Right kidney (tissue), 1 donor: Measurements from ENCODE around the gene AP1G1.
"Not testable (repeated sequence)": the region's sequence is repeated elsewhere in the genome, so short reads cannot be mapped to it uniquely, and the experiment has no call there.

Source experiments
- DNase-seq: peaks from one replicate; pipeline ENCODE4 v3.0.0-alpha.2; 2016

AP1G1 gene

DNA sequence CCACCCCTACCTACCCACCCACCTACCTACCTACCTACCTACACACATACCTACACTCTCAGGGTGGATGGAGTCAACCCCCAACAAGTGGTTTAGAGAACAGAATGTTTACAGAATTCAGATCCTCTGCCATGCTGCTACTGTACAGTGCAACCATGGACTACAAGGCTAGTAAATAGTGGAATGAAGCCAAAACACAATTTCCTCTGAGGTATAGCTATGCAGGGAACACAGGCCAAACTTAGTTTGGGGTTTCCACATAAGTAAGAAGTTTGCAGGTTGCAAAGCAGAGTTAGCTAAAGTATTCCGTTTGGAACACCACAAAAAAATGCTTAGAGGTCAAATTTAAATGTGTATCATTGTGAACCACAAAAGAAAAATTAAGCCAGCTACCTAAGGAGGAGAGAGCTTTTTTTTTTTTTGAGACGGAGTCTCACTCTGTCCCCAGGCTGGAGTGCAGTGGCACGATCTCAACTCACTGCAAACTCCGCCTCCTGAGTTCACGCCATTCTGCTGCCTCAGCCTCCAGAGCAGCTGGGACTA lies 2.7 kb upstream of the AP1G1 start:
- DNase-seq = no peak

DNA sequence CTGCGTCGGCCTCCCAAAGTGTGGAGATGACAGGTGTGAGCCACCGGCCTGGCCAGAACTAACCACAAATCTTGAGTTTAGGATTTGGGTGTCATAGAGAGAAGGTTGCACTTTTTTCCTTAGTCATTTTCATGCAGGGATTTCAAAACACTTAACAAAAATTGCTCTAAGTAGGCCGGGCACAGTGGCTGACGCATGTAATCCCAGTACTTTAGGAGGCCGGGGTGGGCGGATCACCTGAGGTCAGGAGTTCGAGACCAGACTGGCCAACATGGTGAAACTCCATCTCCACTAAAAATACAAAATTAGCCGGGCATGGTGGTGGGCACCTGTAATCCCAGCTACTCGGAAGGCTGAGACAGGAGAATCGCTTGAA lies 1.5 kb upstream of the AP1G1 start:
- DNase-seq = not testable (repeated sequence)

DNA sequence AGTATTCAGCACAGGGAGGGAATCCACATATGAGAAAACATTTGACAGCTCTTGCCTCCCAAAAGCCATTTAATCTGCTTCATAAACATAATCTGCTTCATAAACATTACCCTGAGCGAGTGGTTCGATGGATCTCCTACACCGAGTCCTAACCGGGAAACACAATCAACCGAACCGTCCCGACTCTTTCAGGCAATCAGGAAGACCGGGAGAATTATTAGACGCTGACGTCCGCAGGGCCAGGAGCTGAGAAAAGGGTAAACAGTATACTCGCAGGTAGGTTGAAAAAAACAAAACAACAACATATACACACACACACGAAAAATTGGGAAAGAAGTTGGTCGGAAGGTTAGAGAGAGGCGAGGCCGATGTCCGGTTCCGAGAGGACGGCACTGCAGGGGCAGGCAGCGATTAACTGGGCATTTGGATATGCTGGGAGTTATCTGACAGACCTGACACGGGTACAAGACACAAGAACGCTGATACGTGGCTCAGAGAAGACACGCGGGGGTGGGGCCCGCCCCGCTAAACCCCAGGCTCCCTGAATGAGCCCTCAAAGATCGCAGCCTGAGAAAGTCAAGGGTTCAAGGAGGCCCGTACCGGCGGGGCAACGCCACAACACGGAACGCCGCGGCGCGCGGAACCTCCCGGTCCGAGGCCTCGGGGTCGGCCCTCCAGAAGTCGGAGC lies 585 bp downstream of the AP1G1 start:
- no peak for DNase-seq

DNA sequence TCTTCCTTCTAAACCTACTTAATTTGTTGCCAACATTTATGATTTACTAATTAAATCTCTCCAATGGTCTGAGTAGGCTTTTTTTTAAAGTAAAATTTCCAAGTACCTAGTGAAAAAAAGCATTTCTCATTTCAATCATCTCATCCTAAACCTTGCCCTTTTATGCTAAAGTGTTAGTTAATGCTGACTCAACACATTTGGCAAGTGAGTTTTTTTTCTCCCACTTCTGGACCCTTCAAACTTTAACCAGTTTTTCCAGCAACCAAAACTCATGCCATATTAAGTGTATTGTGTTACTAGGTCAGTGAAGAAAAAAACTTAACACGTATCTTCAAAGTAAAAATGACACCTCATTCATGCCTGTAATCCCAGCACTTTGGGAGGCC lies 5.3 kb downstream of the AP1G1 start:
- DNase-seq = no peak

DNA sequence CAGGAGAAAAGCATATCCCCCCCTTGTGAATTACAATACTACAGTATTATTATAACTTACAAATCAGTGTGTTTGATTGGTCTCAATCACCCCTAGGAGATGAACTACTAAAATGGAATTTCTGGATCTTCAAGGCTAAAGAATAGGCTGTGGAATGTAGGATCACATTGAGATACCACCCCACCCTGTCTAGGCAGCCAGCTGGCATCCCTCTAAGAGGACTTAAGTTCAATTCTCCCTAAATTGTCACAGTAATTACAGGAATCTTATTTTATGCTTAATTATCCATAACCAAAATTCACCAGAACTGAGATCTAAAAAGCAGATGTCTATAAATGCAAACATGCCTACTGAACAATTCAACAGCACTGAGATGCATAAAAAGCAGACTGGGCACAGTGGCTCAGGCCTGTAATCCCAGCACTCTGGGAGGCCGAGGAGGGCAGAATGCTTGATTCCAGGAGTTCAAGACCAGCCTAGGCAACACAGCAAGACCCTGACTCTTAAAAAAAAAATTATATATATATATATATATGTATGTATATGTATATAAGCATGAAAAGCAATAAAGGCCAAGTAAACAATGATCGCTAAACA lies 12.0 kb downstream of the AP1G1 start:
- DNase-seq = no peak

DNA sequence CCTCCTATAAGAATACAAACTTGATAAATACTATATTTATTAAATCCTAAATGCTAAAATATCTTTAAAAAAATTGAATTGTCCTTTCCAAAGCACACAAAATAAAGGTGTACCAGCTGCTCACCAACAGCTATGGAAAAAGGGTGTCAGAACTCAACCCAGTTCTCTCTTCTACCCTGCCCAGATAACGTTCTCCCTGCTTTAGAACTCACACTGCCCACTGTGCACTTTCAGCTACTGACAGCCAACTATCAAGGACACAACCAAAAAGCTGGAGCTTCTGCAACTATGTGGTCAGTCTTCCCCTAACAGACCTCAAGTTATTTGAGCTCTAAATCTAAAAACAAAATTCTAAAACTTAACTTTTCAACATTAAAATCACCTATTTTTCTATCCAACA lies 13.7 kb downstream of the AP1G1 start:
- no peak for DNase-seq

DNA sequence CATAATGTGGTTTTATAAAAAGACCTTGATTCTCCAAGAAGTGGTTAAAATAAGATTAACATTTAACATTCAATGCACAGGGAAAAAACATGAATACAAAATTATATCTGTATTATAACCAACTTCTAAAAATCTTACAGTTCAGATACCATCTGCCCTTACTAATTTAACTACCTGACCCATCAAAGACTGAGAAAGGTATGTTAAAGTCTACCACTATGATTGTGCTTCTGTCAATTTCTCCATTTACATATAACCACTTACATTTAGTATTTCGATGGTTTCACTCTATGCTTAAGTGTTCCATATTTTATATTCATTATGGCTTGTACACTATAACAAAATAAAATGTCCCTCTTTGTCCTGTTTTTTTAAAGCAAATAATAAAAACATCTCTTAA lies 14.6 kb downstream of the AP1G1 start:
- DNase-seq = no peak

DNA sequence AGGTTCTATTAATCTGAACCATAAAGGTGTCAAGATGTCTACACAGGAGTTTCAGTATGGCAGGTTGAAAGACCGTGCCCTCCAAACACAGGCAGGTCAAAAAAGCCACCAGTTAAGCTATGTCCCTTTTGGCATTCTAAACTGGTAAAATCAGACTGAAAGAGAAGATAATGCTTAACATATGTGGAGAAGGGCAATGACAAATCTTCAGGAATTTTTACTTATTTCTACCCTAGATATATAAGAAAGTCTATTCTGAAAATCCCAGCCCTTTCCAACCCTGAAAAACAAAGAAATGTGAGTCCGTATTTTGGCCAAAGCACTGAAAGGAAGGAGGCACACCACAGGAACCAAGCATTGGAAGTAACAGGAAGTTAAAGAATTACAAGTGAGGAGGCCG lies 16.5 kb downstream of the AP1G1 start:
- no peak for DNase-seq

DNA sequence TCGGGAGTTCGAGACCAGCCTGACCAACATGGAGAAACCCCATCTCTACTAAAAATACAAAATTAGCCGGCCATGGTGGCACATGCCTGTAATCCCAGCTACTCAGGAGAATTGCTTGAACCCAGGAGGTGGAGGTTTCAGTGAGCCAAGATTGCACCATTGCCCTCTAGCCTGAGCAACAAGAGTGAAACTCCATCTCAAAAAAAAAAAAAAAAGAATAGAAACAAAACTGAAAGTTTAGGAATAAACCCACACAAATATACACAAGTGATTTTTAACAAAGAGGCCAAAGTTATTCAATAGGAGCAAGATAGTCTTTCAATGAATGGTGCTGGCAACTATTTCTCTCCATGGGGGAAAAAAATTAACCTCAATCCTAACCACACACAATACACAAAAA lies 18.3 kb downstream of the AP1G1 start:
- not testable (repeated sequence) for DNase-seq

DNA sequence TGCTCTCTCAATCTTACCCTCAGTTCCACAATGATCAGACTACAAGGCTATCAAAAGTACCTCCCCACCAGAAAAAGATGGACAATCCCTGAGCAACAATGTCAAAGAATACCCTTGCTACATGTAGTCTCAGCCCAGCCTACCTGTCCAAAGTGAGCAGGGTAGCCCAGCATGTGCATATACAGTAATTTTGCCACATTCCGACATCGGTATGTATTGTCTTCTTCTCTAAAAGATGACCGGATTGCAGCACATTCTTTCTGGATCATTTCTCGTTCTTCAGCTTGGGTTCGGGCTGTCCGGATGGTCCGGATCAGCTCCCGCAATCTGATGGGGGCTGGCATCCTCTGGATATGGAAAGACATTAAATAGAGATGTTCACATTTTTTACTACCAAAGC lies 19.5 kb downstream of the AP1G1 start:
- DNase-seq = no peak

DNA sequence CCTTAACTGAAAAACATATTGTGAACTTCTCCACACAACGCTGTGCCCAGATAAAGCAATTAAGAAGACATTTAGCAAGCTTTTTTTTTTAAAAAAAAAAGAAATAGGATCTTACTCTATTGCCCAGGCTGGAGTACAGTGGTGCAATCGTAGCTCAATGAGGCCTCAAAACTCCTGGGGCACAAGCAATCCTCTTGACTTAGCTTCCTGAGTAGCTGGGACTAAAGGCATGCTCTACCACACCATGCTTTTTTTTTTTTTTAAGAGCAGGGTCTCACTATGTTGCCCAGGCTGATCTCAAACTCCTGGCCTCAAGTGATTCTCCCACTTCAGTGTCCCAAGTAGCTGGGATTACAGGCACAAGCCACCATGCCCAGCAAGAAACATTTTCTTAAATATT lies 20.1 kb downstream of the AP1G1 start:
- no peak for DNase-seq

DNA sequence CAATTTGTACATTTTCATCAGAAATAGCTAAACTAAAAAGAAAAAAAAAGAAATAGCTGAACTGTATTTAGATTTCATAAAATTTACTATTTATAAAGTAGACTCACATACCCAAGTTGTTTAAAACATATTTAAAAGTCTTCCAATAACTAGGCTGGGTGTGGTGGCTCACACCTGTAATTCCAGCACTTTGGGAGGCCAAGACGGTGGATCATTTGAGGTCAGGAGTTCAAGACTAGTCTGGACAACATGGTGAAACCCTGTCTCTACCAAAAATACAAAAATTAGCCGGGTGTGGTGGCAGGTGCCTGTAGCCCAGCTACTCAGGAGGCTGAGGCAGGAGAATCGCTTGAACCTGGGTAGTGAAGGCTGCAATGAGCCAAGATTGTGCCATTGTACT lies 23.5 kb downstream of the AP1G1 start:
- not testable (repeated sequence) for DNase-seq

DNA sequence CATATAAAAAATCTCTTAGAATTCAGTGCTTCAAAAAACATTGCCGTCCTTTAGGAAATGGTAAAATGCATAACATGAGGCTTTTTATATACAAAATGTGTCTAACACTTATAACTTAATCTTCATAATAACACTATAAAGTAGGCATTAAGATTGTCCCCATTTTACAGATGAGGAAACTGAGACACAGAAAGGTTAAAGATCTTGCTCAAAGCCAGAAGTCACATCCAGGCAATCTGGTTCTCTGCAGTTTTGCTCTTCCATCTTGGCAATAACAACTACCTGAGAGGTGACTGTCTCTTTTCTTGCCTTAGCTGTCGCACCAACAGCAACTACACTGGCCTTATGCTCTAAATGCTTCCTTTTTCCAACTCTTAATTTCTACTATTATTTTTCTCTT lies 24.5 kb downstream of the AP1G1 start:
- DNase-seq = no peak

DNA sequence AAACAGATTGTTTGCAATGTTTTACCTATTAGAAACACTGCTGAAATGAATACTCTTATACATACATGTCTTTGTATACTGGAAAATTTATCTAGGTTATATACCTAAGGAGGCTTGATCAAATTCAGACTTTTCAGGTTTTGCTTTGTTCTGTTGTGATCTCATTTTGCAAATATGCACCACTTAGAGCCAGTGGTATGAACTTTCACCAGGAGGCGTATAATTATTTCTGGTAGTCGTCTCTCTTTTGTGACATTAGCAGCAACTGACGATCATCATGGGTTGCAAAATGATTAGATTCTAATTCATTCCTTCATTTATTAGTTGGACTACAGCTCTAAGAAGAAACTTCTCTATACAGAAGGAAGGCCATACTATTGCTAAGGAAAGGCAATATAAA lies 26.9 kb downstream of the AP1G1 start:
- DNase-seq = no peak

DNA sequence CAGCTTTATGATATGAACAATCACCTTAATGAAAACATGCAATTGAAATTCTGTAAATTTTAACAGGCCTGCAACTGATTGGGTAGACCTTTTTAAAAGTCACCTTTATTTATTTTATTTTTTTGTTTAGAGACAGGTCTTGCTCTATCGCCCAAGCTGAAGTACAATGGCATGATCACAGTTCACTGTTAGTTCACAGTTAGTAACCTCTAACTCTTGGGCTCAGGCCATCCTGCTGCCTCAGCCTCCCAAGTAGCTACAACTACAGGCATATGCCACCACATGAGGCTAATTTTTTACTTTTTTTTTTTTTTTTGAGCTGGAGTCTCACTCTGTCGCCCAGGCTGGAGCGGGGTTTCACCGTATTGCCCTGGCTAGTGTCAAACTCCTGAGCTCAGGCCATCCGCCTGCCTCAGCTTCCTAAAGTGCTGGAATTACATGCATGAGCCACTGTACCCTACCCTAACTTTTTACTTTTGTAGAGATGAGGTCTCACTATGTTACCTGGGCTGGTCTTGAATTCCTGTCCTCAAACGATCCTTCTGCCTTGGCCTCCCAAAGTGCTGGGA lies 28.0 kb downstream of the AP1G1 start:
- DNase-seq = no peak

DNA sequence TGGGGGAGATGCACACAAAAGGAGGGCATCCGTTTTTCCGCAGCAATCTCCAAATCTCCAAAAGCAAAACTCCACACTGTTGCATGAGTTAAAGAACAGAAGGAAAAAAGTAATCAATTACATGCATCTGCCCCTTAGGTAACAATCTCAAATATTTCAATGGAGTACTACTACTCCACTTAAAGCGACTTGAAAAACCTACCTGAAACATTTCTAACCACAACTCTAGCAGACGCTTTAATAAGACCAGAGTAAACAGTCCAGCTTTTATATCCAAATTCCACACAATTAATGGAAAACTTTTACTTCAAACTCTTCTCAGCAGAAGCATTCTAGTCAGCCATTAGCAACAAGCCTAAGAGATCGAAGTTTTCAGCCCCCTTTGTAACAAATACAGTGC lies 29.9 kb downstream of the AP1G1 start:
- DNase-seq = no peak

DNA sequence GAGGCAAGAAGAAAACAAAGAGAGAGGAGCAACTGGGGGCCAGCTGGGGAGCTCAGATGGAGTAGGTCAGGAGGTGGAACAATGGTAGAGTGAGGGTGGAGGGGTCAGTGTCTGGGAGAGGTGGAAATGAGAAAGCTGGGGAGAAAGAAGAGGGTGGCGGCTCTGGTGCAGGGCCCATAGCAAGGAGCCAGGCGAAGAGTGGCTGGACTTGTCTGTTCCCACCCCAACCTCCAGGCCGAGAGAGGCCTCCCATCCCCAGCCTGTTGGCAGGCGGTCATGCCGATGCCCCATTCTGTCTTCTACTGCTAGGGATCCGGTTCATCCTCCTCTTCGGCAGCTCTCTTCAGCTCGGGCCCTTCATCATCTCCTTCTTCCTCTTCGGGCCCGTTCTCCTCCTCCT lies 31.3 kb downstream of the AP1G1 start:
- DNase-seq = no peak

DNA sequence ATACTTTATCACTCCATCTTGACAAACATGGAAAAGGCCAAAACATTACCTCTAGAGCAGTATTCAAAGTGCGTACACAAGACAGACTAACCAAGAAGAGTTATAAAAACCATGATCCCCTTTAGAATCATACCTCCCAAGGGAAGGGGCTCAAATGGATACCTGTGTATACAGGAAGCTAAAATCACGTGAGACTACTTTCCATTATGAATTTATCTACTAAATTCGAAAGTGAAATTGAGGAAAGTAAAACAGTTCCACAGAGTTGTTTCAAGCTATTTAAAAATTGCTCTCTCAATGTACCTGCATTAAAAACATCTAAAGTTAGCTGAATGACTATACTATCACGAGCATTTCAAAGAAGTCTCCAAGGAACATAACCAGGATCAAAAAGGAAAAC lies 32.7 kb downstream of the AP1G1 start:
- DNase-seq = no peak

DNA sequence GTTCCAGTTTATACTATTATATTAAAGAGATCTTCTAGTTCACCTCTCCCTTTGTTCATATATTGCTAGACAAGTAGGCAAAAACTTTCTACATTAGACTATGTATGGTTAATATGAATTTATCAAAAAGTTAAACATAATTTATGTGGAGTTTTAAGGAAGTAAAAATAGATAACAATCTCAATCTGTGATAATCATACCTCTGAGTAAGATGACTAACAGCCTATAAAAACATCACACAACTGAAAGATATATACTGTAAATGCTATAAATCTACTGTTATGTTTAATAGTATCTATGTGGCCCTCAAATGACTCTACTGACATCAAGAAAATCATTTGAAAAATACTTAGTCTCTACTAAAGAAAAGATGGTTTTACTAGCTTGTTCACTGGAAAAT lies 37.1 kb downstream of the AP1G1 start:
- no peak for DNase-seq

DNA sequence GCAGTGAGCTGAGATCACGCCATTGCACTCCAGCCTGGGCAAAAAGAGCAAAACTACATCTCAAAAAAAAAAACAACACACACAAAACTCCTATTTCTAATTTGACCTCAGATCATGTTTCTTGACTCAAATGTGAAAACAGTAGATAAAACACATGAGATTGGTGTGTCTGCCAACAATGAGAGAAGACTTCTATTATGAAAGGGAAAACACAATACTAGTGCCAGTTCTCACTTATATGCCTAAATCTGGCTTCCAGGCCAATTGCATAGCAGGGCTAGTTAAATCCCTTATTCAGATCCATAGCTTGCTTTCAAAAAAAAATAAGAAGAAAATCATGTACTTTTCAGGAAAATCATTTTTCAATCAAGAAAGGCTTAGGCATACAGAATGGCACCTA lies 39.4 kb downstream of the AP1G1 start:
- no peak for DNase-seq

DNA sequence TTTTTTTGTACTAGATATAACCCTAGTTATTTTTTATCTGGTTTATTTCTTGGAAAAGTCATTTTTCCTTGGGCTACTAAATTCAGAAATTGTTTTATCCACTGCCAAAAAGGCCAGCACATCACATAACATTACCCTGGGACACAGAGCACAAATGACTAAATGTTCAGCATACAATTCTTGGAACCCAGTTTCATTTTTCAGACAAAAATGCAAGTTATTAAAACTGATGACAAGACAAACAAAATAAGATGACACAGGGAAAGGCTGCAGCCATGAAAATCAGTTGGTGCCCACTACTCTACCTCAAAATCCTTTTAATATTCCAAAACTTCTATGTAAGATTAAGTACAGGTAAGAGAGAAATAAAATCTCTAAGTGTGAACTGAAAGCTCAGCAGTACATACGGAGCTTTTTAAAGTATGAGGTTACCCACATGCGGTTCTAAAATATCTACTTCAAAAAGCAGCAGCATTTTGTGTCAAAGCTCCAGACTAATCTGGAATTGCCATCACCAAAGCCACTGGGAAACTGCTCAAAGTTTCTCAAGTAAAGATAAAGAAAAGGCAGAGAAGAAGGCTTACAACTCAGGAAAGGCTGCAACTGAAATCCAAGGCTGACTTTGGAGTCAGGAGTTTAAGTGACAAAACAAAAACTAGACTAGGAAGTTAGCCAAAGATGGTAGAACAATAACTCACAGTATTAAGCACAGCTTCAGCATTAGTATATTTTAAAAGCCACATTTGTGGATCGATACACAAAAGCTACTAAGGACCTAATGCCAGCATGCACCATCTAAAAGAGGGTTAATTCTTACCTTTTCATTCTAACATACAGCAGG lies 41.4 kb downstream of the AP1G1 start:
- no peak for DNase-seq

DNA sequence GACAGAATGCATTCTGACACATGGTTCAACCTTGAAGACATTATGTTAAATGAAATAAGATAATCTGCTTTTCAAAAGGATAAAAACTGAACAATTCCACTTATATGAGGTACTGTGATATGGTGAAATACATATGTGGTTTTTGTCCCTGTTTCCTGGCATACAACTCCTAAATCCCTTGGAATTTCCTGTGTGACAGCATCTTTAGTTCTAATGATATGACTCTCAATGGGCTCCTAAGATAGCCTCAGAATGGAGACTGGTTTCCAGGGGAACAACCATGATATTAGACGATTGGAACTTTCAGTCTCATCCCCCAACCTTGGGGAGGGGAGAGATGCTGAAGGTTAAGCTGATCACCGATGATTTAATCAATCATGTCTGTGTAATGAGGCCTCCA lies 46.4 kb downstream of the AP1G1 start:
- no peak for DNase-seq

DNA sequence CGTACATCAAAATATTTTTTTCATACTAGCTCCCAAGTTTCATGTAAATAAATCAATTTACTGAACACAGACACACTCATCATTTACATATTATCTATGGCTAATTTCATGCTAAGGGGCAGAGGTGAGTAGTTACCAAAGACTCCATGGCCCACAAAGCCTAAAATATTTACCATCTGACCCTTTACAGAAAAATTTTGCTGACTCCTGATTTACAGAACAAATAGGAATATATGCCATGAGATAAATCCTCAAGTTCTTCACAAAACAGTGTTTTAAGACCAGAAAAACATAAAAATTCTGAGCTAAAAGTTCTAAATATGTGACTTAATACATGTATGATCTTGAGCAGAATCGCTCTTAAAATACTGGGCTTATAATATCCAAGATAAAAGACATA lies 47.5 kb downstream of the AP1G1 start:
- DNase-seq = no peak
